K562 (cell line): Measurements from ENCODE around the gene SH3BGRL3. TPM values are rescaled to one million over a fixed set of nuclear protein-coding genes. Genes with fewer than 3 reads are reported as not detected.

ENCODE experiments used
- BCL6 ChIP-seq: fragments of 250-450 bp; sonication (Bioruptor Pico); IDR thresholded peaks from 2 replicates; pipeline ENCODE4 v1.4.0; 2020
- BDP1 ChIP-seq: IDR thresholded peaks from 3 replicates; pipeline ENCODE4 v1.6.1; 2011; ENCODE audit not compliant: insufficient read length, insufficient read depth
- CHD2 ChIP-seq: IDR thresholded peaks from 2 replicates; pipeline ENCODE4 v1.6.1; 2011; ENCODE audit warnings: low read depth, low read length
- EWSR1 ChIP-seq: fragments of 450-650 bp; IDR thresholded peaks from 2 replicates; pipeline ENCODE4 v1.6.1; 2018; ENCODE audit warnings: borderline replicate concordance, mild to moderate bottlenecking, low read depth, moderate library complexity; ENCODE audit not compliant: partially characterized antibody
- NFE2L1 ChIP-seq: fragments of 450-650 bp; IDR thresholded peaks from 2 replicates; pipeline ENCODE4 v1.6.1; 2016; ENCODE audit warnings: missing genetic modification characterization, low read depth, mild to moderate bottlenecking, missing compliant biosample characterization, moderate library complexity, borderline replicate concordance
- ZKSCAN3 ChIP-seq: fragments of 250-450 bp; sonication (Bioruptor Pico); IDR thresholded peaks from 2 replicates; pipeline ENCODE4 v1.4.0; 2020
- ZNF75A ChIP-seq: fragments of 450-650 bp; formaldehyde crosslinking; IDR thresholded peaks from 2 replicates; pipeline ENCODE4 v1.4.0; 2020; ENCODE audit warnings: mild to moderate bottlenecking
- ZNF785 ChIP-seq: fragments of 250-450 bp; sonication (Bioruptor Pico); IDR thresholded peaks from 2 replicates; pipeline ENCODE4 v1.4.0; 2020; ENCODE audit warnings: mild to moderate bottlenecking
- polyA plus RNA-seq, 8 experiments: library from polyadenylated mRNA; depleted of rRNA in 4 of 8; stranded (reverse) in 5 of 8; unstranded in 3 of 8; fragments of >200 nt; fragmentation: Nextera tagmentation in 2 of 8; fragmentation: Illumina TruSeq in 1 of 8; extraction: Ambion mirVana in 2 of 8; extraction: Trizol in 1 of 8; gene quantifications; 2 replicates each; pipeline versions ENCODE4 v1.2.1 to v1.2.3, GENCODE V29; 2011 to 2014; ENCODE audit warnings: inconsistent platforms in 1 of 8, missing spikeins in 1 of 8
- total RNA-seq, 7 experiments: library from RNA; depleted of rRNA in 6 of 7; stranded (reverse); fragments of >200 nt in 6 of 7; fragmentation: Illumina TruSeq in 2 of 7; extraction: Trizol in 2 of 7; gene quantifications; 2 replicates each; pipeline versions ENCODE4 v1.2.1 to v1.2.3, GENCODE V29; 2011 to 2021; ENCODE audit warnings: low replicate concordance in 1 of 7
- TF ChIP-seq, protein P1 (sequence below): fragments of 250-450 bp; sonication (Bioruptor Pico); IDR thresholded peaks from 2 replicates; pipeline ENCODE4 v1.4.0; 2020
- TF ChIP-seq, protein P2 (sequence below): IDR thresholded peaks from 2 replicates; pipeline ENCODE4 v1.6.1; 2011; ENCODE audit not compliant: insufficient read length; ENCODE audit errors: extremely low read depth
- TF ChIP-seq, protein P3 (sequence below): fragments of 450-650 bp; conservative IDR thresholded peaks from 2 replicates; pipeline ENCODE4 v1.6.1; 2016; ENCODE audit warnings: missing genetic modification characterization, low read depth, mild to moderate bottlenecking, control low read depth, missing compliant biosample characterization
- TF ChIP-seq, protein P4 (sequence below): sonication (generic); formaldehyde crosslinking; IDR thresholded peaks from 2 replicates; pipeline ENCODE4 v1.9.0; 2022; ENCODE audit warnings: mild to moderate bottlenecking, missing genetic modification reagents
- TF ChIP-seq, protein P5 (sequence below): fragments of 450-650 bp; IDR thresholded peaks from 2 replicates; pipeline ENCODE4 v1.6.1; 2016; ENCODE audit warnings: borderline replicate concordance
- TF ChIP-seq, protein P6 (sequence below): IDR thresholded peaks from 2 replicates; pipeline ENCODE4 v1.6.1; 2011; ENCODE audit warnings: borderline replicate concordance, low read depth, mild to moderate bottlenecking, moderate library complexity, low read length; ENCODE audit not compliant: insufficient read depth, poor library complexity, severe bottlenecking

The SH3BGRL3 gene
- total and polyA plus RNA-seq, 9 of the 15 experiments (the other 6 are each of a cell fraction or from before 2014, with no cell fraction given): 30.3 to 140 (median 54.2) TPM

DNA sequence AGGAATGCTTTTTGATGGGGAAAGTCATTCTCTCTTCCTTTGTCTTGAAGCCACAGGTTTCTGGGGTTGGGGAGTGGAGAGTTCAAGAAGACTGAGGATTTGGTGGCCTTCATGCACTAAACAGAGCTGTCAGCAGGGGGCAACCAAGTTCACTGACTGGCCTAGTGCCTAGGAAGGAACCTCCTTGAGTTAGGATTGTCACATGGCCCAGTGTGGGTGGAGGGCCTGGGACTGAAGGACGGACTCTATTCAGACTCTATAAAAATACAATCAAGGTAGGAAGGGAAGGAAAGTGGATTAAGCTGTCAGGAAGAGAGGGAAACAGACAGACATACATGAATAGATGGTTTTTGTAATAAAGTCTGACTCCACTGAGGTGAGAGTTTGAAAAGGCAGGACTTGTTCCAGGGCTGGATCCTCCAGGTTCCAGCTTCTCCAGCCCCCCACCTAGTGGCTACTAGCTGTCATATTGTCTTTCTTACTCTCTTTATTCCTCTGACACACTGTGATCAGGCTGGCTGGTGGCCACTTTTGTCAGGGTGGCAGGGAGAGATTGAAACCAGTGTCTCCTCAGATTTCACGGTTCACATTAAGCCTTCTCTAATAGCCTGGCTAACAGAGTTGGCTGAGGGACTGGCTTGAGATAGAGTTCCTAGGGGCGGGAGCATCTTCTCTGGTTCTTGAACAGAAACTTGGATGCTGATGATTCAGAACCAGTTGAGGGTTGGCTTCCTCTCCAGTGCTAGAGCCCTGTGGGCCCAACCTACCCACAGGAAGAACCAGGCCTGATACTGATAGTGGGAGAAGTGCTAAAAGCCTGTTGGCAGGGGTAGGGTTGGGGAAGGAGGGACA is 4.1 kb upstream of the SH3BGRL3 start (continued):
- TF ChIP-seq, protein P1, sequence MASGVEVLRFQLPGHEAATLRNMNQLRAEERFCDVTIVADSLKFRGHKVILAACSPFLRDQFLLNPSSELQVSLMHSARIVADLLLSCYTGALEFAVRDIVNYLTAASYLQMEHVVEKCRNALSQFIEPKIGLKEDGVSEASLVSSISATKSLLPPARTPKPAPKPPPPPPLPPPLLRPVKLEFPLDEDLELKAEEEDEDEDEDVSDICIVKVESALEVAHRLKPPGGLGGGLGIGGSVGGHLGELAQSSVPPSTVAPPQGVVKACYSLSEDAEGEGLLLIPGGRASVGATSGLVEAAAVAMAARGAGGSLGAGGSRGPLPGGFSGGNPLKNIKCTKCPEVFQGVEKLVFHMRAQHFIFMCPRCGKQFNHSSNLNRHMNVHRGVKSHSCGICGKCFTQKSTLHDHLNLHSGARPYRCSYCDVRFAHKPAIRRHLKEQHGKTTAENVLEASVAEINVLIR (CRISPR knock-in tag): peak; percentile 9; the same call in 1 of the 2 replicates
- no peak for TF ChIP-seq CHD2
- TF ChIP-seq BCL6 (CRISPR knock-in tag): no peak
- TF ChIP-seq EWSR1: no peak
- no peak for TF ChIP-seq NFE2L1 (tag)
- TF ChIP-seq ZNF75A (CRISPR knock-in tag): 0 out of 2 replicates have a peak, but pooled peaks have one; percentile 9
- TF ChIP-seq, protein P2, sequence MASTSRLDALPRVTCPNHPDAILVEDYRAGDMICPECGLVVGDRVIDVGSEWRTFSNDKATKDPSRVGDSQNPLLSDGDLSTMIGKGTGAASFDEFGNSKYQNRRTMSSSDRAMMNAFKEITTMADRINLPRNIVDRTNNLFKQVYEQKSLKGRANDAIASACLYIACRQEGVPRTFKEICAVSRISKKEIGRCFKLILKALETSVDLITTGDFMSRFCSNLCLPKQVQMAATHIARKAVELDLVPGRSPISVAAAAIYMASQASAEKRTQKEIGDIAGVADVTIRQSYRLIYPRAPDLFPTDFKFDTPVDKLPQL: no peak
- TF ChIP-seq, protein P3, sequence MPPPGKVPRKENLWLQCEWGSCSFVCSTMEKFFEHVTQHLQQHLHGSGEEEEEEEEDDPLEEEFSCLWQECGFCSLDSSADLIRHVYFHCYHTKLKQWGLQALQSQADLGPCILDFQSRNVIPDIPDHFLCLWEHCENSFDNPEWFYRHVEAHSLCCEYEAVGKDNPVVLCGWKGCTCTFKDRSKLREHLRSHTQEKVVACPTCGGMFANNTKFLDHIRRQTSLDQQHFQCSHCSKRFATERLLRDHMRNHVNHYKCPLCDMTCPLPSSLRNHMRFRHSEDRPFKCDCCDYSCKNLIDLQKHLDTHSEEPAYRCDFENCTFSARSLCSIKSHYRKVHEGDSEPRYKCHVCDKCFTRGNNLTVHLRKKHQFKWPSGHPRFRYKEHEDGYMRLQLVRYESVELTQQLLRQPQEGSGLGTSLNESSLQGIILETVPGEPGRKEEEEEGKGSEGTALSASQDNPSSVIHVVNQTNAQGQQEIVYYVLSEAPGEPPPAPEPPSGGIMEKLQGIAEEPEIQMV: 0 out of 2 replicates have a peak, but pooled peaks have one; percentile 51
- TF ChIP-seq ZKSCAN3: no peak
- TF ChIP-seq, protein P4, sequence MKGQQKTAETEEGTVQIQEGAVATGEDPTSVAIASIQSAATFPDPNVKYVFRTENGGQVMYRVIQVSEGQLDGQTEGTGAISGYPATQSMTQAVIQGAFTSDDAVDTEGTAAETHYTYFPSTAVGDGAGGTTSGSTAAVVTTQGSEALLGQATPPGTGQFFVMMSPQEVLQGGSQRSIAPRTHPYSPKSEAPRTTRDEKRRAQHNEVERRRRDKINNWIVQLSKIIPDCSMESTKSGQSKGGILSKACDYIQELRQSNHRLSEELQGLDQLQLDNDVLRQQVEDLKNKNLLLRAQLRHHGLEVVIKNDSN: peak; percentile 92
- no peak for TF ChIP-seq BDP1
- TF ChIP-seq, protein P5, sequence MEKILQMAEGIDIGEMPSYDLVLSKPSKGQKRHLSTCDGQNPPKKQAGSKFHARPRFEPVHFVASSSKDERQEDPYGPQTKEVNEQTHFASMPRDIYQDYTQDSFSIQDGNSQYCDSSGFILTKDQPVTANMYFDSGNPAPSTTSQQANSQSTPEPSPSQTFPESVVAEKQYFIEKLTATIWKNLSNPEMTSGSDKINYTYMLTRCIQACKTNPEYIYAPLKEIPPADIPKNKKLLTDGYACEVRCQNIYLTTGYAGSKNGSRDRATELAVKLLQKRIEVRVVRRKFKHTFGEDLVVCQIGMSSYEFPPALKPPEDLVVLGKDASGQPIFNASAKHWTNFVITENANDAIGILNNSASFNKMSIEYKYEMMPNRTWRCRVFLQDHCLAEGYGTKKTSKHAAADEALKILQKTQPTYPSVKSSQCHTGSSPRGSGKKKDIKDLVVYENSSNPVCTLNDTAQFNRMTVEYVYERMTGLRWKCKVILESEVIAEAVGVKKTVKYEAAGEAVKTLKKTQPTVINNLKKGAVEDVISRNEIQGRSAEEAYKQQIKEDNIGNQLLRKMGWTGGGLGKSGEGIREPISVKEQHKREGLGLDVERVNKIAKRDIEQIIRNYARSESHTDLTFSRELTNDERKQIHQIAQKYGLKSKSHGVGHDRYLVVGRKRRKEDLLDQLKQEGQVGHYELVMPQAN: peak; percentile 66; the same call in 1 of the 2 replicates
- TF ChIP-seq, protein P6, sequence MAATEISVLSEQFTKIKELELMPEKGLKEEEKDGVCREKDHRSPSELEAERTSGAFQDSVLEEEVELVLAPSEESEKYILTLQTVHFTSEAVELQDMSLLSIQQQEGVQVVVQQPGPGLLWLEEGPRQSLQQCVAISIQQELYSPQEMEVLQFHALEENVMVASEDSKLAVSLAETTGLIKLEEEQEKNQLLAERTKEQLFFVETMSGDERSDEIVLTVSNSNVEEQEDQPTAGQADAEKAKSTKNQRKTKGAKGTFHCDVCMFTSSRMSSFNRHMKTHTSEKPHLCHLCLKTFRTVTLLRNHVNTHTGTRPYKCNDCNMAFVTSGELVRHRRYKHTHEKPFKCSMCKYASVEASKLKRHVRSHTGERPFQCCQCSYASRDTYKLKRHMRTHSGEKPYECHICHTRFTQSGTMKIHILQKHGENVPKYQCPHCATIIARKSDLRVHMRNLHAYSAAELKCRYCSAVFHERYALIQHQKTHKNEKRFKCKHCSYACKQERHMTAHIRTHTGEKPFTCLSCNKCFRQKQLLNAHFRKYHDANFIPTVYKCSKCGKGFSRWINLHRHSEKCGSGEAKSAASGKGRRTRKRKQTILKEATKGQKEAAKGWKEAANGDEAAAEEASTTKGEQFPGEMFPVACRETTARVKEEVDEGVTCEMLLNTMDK: no peak
- no peak for TF ChIP-seq ZNF785 (CRISPR knock-in tag)
